SH-SY5Y (cell line): ENCODE measurements around the gene SOX6.

Experiments used
- GATA2 ChIP-seq: IDR thresholded peaks from 2 replicates; pipeline ENCODE4 v1.6.1; 2011; ENCODE audit warnings: mild to moderate bottlenecking, low read depth, low read length
- GATA3 ChIP-seq: IDR thresholded peaks from 2 replicates; pipeline ENCODE4 v1.6.1; 2011; ENCODE audit warnings: low read depth, mild to moderate bottlenecking, low read length, moderate library complexity

The SOX6 gene

DNA sequence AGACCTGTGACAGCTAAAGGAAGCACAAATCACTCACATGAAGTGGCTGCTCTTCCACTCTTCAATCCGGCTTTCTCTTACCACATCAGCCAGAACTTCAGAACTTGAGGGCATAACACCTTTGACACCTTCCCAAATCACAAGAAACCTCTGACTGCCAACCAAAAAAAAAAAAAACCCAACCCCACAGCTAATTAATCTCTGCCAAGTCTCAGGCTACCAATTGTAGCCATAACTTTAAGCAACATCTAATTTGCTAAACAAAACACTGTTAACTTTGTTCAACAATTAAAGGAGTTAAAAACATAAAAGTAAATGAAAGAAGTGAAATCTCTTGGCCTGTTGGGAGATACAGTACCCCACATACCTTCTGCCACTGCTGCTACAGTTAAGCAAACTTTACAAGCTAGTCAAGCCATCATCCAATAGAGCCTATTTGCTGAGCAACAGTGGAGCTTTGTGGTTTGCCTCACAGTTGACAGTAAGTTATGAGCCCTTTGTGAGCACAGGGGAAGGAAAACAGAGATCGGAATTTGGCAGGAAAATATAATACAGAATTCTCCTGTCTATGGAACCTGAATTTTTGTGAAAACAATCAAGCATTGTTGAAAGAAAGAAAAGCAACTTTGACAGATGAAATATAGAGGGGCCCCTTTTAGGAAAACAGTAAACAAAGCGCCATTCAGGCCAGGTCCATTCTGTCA lies at the start of gene SOX6:
Gene SOX6, minus strand, starts transcription at position 490 of the 704 bp plus-strand sequence. CDS start 15,298 bp downstream, outside the sequence.
- no peak for TF ChIP-seq GATA2
- no peak for TF ChIP-seq GATA3

DNA sequence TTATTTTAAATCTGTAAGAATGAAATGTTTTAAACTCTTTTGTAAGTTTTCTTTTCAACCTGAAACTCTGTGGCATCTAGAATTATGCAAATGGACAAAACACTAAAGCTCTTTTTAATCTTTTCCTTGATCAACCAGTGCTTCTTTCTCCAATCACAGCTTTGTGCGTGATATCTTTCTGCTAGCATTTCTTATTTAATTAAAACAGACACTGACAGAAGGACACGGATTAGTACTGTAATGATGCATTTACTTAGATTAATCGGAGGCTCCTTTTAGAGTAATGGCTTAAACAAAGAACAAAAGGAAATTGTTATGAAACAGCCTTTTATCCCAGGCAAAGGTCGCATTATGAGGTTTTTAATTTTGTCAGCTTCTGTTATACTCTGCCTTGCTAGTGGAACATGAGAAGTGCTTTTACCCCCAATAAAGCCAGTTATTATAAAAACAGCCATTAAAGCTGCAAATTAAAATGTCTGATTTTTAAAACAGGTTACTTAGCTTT lies 48.5 kb upstream of the SOX6 start:
- TF ChIP-seq GATA3 (no peak), GATA2 (no peak)

DNA sequence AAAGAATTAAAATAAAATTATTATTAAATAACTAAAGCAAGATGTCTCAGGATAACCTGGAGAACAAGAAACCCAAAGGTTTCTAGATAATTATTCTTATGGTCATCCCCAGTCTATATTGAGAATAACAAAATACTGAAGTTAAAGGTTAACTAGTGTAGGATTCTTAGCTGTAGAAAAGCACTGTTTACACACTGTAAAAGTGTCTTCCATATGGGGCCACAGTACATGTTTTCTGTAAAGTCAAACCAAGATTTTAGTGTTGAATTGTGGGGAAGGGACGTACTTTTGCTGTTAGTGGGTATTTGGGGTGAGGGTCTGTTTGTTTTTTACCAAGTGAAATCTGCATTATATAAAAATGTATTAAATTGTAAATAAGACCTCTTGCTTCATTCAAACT lies 47.5 kb upstream of the SOX6 start:
- no peak for TF ChIP-seq GATA3
- TF ChIP-seq GATA2 = no peak

DNA sequence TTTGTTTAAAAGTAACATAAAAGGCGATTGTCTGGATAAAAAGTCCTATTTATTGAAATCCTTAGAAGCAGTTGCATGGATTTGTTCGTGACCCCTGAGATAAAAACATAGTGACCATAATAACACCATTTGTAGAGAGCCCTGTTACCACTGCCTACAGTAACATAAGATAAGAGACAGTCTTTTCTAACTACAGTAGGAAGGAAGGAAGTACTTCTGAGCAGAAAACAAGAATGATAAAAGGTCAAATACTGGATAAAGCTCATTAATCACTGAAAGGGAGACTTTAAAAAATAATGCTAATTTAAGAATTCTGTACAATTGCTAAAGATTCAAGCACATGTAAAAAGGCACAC lies 47.1 kb upstream of the SOX6 start:
- TF ChIP-seq GATA3 = no peak
- TF ChIP-seq GATA2 = no peak

DNA sequence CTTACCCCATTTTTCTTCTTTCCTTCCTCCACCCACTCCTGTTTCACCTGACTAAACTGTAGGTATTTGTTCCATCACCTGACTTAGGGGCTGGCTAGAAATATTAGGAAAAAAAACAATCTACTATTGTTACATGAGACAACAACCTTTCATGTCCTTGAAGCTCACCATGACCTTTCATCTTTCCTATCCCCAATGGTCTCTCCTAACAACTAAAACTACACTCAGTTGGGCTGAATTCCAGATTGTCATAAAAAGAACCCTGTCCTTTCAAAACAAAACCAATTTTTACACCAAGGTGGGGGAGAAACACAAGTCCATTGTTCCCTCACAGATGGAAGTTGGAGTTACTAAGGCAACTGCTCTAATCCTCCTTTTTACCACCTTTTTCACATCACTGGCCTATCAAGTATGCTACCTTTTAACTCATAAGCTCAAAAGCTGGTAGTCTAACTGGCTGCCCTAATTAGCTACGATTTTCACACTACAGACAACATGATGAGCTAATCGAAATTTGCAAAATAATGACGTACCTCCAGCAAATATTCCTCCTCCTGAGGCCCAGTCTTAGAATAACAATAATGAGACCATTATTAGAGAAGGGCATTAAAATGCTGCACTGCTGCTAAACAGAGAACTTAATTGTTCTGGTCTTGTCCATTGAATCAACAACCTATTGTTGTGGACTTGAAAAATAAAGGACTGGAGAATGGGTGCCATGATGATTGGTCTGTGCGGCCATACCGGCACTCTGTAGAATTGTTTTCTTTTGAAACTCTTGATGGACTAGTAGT lies 46.5 kb upstream of the SOX6 start:
- TF ChIP-seq GATA3 (no peak), GATA2 (no peak)

DNA sequence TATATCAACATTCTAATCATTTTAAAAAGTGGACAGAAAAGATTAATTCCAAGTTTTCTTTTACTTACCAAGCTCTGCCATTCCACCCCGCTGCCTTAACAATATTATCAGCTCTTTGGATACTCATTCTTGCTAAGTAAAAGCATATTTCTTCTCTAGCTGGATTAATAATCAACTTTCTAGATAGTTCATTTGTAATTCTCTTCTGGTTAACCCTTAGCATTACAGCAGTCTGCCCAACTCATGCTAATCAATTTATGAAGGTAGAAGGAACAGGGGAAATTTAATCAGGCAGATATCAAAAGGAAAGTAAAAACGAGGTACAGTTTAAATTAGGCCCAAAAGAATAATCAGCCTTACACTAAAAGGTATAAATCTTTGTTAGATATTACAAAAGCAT lies 41.0 kb upstream of the SOX6 start:
- TF ChIP-seq GATA2 = no peak

DNA sequence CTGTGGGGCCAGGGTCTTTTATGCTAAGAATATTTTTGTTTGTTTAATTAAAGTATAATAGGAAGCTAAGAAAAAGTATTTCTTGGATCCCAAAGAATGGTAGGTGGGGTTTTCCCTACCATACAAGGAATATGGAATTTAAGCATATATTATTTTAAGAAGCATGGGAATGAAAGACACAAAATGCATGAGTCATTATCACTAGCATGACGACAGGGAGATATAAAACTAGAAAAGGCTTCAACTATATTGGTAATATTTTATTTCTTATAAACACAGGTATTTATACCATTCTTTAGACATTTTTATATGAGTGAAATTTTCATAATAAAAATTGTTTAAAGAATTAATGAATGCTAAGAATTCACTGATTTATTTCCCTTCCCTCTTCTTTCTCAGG lies 39.3 kb upstream of the SOX6 start:
- TF ChIP-seq GATA3 = no peak
- TF ChIP-seq GATA2 = no peak

DNA sequence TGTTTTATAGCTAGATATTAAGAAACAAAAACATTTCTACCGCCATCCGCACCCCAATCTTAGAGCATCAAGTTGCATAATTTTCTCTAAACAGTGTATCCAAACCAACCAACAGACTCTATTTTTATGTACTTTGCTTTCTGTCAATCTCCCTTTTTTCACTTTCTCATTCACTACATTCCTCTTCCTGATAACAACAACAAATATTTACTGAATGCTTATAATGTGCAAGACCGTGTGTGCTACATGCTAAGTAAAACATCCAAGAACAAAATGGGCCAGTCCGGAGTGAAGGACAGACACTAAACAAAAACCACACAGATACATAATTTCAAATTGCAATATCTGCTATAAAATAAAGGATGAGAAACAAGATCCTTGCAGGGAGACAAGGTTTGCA lies 38.6 kb upstream of the SOX6 start:
- no peak for TF ChIP-seq GATA2

DNA sequence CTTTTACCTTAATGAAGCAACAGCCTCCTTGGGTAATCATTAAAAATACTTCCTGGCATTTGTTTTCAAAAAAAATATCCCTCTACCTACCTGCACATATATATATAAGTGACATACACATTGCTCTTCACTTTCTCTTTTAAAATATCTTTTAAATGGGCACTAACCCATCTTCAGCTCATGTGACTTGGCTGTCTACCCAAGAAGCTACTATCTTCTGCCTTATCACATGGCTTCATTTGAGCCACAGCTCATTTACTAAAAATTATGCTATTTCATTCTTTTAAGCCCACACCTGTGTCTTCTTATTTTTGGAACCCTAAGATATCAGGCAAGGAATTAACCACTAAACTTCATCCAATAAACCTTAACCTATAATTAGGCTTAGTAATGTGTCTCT lies 37.0 kb upstream of the SOX6 start:
- TF ChIP-seq GATA3 (no peak), GATA2 (no peak)

DNA sequence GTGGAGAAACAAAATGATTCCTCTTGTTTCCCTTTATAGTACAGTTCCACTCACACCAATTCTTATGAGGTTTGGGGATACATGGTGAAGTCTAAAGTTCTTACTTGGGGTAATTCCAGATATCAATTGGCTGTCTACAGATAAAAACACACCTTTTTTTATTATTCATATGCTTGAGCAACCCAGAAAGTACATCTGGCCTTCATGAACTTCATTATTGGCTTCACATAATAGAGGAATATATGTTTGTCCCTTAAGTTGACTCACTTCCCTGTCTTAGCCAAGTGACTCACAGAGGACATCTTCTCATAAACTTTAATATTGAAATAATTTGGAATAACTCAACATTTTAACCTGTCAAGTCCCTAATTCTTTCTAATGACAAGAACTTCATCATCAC lies 36.3 kb upstream of the SOX6 start:
- no peak for TF ChIP-seq GATA3
- TF ChIP-seq GATA2 = no peak

DNA sequence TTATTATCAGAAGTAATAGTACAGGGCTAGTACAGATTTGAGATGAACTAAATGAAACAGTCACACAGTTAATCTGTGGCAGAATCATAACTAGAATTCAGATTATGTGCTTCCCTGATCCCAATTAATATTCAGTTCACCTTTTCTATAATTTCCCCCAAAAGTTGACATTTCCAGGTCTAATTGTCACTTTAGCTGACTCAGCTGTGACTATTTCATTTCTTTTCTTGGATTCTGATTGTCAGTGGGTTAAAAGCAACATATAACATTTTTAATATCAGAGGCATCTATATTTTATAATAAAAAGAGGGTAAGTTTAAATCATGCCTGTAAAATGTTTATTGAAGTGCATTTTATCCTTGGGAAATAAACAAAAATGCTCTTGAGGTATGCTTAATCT lies 28.8 kb upstream of the SOX6 start:
- no peak for TF ChIP-seq GATA3
- TF ChIP-seq GATA2 = no peak

DNA sequence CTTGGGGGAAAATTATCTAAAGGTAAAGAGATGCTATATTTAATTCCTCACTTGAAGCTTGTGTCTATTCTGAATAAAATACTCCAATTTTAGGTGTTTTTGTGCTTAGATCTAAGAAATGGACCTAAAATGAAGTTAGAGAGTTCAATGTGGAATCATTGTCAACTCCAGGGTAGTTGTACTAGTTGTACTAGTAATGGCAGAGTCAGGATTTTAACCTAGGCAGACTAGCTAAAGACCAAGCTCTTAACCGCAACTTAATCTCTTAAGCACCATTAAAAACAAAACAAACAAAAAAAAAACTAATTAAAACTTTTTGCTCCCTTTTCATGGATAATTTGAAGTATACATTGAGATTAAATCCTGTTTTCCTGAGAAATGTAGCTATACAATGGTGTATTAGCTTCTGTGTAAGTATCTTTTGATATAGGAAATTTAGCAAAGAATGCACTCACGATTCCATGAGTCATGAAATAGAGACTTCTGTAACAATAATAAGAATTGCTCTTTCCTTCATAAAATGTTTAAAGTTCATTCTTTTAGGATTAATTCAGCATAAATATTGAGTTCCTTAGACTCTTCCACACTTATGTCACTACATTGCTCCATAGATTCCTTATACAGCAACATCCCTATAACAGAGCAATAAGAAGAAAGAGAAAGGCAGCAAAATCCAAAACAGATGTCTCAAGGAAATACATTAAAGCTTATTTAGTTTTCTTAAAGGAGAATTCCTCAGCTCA lies 26.5 kb upstream of the SOX6 start:
- TF ChIP-seq GATA3 (no peak), GATA2 (no peak)

DNA sequence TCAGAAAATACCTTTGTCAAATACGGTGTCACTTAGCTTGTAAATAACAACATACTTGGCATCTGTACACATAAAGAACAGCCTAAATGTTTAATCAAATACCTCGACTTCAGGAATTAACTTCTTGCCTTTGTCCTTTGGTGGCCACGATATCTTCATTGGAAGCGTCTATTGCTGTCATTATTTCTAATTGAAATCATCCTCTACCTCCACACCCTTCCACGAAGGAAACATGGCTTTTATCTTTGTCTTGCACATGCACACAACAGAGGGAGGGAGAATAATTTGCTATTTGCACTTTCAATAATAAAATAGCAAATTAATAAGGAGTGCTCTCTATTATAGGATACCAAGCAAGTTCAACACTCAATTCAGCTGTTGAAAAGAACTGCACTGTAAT lies 25.8 kb upstream of the SOX6 start:
- no peak for TF ChIP-seq GATA3
- TF ChIP-seq GATA2 = no peak

DNA sequence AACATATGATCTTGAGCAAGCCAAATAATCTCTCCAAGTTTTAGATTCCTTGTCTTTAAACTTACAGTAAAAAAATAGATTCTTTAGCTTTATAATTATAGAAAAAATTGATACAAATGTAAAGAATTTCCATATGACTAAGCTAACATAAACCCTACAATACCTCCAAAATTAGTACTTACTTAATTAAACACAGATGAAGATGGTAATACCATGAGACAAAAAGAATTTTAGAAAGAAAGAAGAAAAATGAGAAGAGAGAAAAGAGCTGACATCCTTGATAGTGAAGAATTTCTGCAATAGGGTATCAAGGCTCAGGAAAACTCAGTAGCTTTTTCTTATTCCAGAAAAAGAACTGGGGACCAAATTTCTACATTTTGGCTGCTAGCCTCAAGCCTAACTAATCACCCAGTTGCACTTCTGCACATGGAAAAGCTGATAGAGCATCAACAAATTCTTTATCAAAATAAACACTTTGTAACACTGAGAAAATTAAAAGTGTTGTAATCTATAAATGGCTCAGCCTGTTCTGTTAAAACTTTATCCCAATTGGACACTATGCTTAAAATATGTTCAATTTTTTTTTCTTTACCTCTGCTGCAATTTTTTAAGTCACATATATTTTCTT lies 24.7 kb upstream of the SOX6 start:
- TF ChIP-seq GATA3 (no peak), GATA2 (no peak)

DNA sequence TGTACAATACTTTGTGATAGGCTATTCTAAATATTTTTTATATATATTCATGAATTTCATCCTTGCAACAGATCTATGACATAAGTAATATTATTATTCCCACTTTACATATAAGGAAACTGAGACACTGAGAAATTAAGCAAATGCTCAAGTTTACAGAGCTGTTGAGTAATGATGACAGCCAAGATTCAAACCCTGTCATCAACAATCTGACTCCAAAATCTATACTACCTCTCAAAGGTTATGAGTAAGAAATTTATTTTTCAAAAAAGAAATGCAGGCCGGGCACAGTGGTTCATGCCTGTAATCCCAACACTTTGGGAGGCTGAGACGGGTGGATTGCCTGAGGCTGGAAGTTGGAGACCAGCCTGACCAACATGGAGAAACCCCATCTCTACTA lies 22.6 kb upstream of the SOX6 start:
- TF ChIP-seq GATA3 (no peak), GATA2 (no peak)
